B cell (primary cell): ENCODE results near the gene CMTM8. TPM values are rescaled to one million over a fixed set of nuclear protein-coding genes. Genes with fewer than 3 reads are reported as not detected.

ENCODE experiments used
- ATAC-seq: fragments of 200-7000 bp; cut with Tn5 transposase; one replicate; pipeline ENCODE4 v1.10.0; 2021; ENCODE audit warnings: low read depth, mild to moderate bottlenecking, moderate number of reproducible peaks, moderate library complexity
- CTCF ChIA-PET: fragments of 350-600 bp; sonication (Branson Sonifier 250); formaldehyde crosslinking; loops from one replicate; lab custom pipeline; 2021; ENCODE audit warnings: antibody characterized with exemption, inconsistent platforms; lab: Charles Lee
- POLR2A ChIA-PET: fragments of 350-600 bp; sonication (Branson Sonifier 250); formaldehyde crosslinking; loops from one replicate; lab custom pipeline; 2021; ENCODE audit warnings: antibody characterized with exemption; lab: Charles Lee
- DNase-seq: peaks from one replicate; pipeline ENCODE4 v3.0.0; 2013
- H2AFZ ChIP-seq: 2 replicates; pipeline ENCODE4 v1.6.1; 2012; ENCODE audit warnings: mild to moderate bottlenecking, low read depth, low read length; ENCODE audit not compliant: insufficient read depth, poor library complexity, severe bottlenecking
- H3K27ac ChIP-seq, 2 donors: 1 replicate in 1 of 2; 2 replicates in 1 of 2; pipeline ENCODE4 v1.5.1; 2012 to 2013; ENCODE audit warnings: low read length in 2 of 2, mild to moderate bottlenecking in 2 of 2, moderate library complexity in 1 of 2
- H3K27me3 ChIP-seq, 4 experiments: fragments of 200-600 bp in 1 of 4; sonication (generic) in 1 of 4; replicated peaks in 1 of 4; 1 replicate in 2 of 4; 2 replicates in 2 of 4; pipeline versions ENCODE4 v1.6.1 to v1.7.0; 2013 to 2016; ENCODE audit warnings: low read length in 3 of 4, mild to moderate bottlenecking in 2 of 4, mixed read lengths in 1 of 4, moderate library complexity in 1 of 4; ENCODE audit not compliant: insufficient read depth in 4 of 4, control insufficient read depth in 3 of 4; ENCODE audit errors: control extremely low read depth in 1 of 4
- H3K36me3 ChIP-seq, 2 experiments: replicated peaks in 1 of 2; 1 replicate in 1 of 2; 2 replicates in 1 of 2; pipeline versions ENCODE4 v1.6.1 to v1.7.1; 2013; ENCODE audit warnings: low read length in 1 of 2; ENCODE audit not compliant: insufficient read depth in 2 of 2, control insufficient read depth in 1 of 2; ENCODE audit errors: control extremely low read depth in 1 of 2, extremely low read depth in 1 of 2
- H3K4me1 ChIP-seq, 2 donors: fragments of 200-600 bp in 1 of 2; sonication (generic) in 1 of 2; 1 replicate in 1 of 2; 2 replicates in 1 of 2; pipeline versions ENCODE4 v1.5.1 to v1.6.1; 2013 to 2017; ENCODE audit warnings: low read length in 2 of 2; ENCODE audit not compliant: control insufficient read depth in 2 of 2, insufficient read depth in 2 of 2
- H3K4me2 ChIP-seq: replicated peaks from 2 replicates; pipeline ENCODE3; 2012; ENCODE audit warnings: mild to moderate bottlenecking, low read depth, low read length; ENCODE audit not compliant: poor library complexity, severe bottlenecking
- H3K4me3 ChIP-seq, 5 experiments: fragments of 200-600 bp in 1 of 5; sonication (generic) in 1 of 5; 1 replicate in 3 of 5; 2 replicates in 2 of 5; pipeline versions ENCODE4 v1.5.1 to v1.7.0; 2011 to 2016; ENCODE audit warnings: low read length in 4 of 5, mild to moderate bottlenecking in 4 of 5, low read depth in 2 of 5, control low read depth in 1 of 5, moderate library complexity in 1 of 5; ENCODE audit not compliant: insufficient read depth in 1 of 5; ENCODE audit errors: control extremely low read depth in 1 of 5, extremely low read depth in 1 of 5
- H3K79me2 ChIP-seq: fragments of 200-600 bp; sonication (generic); one replicate; pipeline ENCODE4 v1.6.0; 2016; ENCODE audit warnings: low read length; ENCODE audit not compliant: control insufficient read depth, insufficient read depth
- H3K9ac ChIP-seq: fragments of 200-600 bp; sonication (generic); 2 replicates; pipeline ENCODE4 v1.6.1; 2017; ENCODE audit warnings: mild to moderate bottlenecking, low read length, moderate library complexity
- H3K9me3 ChIP-seq, 3 donors: one replicate each; pipeline versions ENCODE4 v1.6.1 to v1.7.1; 2013; ENCODE audit warnings: low read length in 2 of 3; ENCODE audit not compliant: control insufficient read depth in 2 of 3, insufficient read depth in 1 of 3; ENCODE audit errors: control extremely low read depth in 1 of 3
- H4K20me1 ChIP-seq: 2 replicates; pipeline ENCODE4 v1.6.0; 2012; ENCODE audit warnings: mild to moderate bottlenecking, low read length; ENCODE audit not compliant: insufficient read depth, control insufficient read depth, poor library complexity, severe bottlenecking
- H3K27ac Mint-ChIP-seq: one replicate; pipeline ENCODE4 v1.8.0; 2021; ENCODE audit warnings: mixed read lengths
- H3K27me3 Mint-ChIP-seq: one replicate; pipeline ENCODE4 v1.8.0; 2021; ENCODE audit warnings: mixed read lengths
- H3K4me1 Mint-ChIP-seq: one replicate; pipeline ENCODE4 v1.8.0; 2021; ENCODE audit warnings: mixed read lengths
- H3K4me3 Mint-ChIP-seq: one replicate; pipeline ENCODE4 v1.8.0; 2021; ENCODE audit warnings: mixed read lengths
- H3K9me3 Mint-ChIP-seq: one replicate; pipeline ENCODE4 v1.8.0; 2022; ENCODE audit warnings: mixed read lengths; ENCODE audit not compliant: insufficient read depth
- EZH2 ChIP-seq: IDR thresholded peaks from 2 replicates; pipeline ENCODE4 v1.6.1; 2012; ENCODE audit warnings: borderline replicate concordance, low read depth, mild to moderate bottlenecking, moderate library complexity, low read length; ENCODE audit not compliant: insufficient read depth, poor library complexity, severe bottlenecking
- WGBS: methylation state at CpG from one replicate; pipeline ENCODE4 v1.1.5; 2013; ENCODE audit warnings: missing lambda C conversion rate; ENCODE audit not compliant: insufficient coverage; 5-methylcytosine and 5-hydroxymethylcytosine counted together
- intact Hi-C: fragments of 100-400 bp; cut with micrococcal nuclease; formaldehyde crosslinking; loops from one replicate; pipeline ENCODE4 v1.10.0; 2022
- polyA plus RNA-seq: library from polyadenylated mRNA; depleted of rRNA; stranded (reverse); fragments of >200 nt; gene quantifications from 2 replicates; pipeline ENCODE4 v1.2.3, GENCODE V29; 2012
- total RNA-seq, 2 donors: library from RNA; stranded (reverse); fragments of 120-200 nt in 1 of 2; gene quantifications; 1 replicate in 1 of 2; 2 replicates in 1 of 2; pipeline versions ENCODE4 v1.2.3 to v1.2.4, GENCODE V29; 2013 to 2022
- TF ChIP-seq, protein P1 (sequence below): fragments of 200-600 bp; IDR thresholded peaks from one replicate; pipeline ENCODE4 v1.8.0; 2022; ENCODE audit warnings: antibody characterized with exemption, mild to moderate bottlenecking

Gene CMTM8
- total and polyA plus RNA-seq, 2 donors (not counting 1 experiment from before 2014, with no cell fraction given): 0.25 to 0.28 TPM

DNA sequence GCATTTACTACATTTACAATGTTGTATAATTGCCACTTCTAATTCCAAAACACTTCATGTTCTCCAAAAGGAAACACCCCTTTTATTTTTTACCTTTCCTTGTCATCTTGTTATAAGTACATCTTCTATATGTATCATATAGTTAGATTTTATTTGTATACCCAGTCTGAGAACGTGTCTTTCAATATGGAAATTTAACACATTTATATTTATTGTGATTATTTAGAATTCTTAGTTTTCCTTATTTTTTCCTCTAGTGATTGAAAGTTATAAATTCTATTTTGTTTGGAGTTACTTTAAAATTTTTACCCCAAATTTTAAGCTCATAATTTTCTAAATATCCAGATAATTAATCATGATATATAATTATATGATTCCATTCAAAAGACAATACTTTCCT lies 15.8 kb downstream of the CMTM8 start:
- no peak for DNase-seq
- Histone ChIP-seq H3K4me1 (no peaks in the 10 kb centered on the region), H3K36me3 (no peaks in the 10 kb centered on the region), H4K20me1 (no peaks in the 10 kb centered on the region), H3K9me3 (peaks cover 0 to 4% (median 1%) of the 10 kb centered on the region in 3 donors), H3K27ac (no peak overlapping the region), H3K9ac (no peak overlapping the region), H3K4me3 (no peak overlapping the region), H3K4me2 (no peak overlapping the region), H3K27me3 (peaks cover 0 to 6% (median 0%) of the 10 kb centered on the region in 4 experiments), H3K79me2 (no peaks in the 10 kb centered on the region), H2AFZ (no peak overlapping the region)
- Mint-ChIP-seq H3K4me1 (no peaks in the 10 kb centered on the region), H3K4me3 (no peak overlapping the region), H3K27me3 (peaks cover 17% of the 10 kb centered on the region), H3K27ac (no peak overlapping the region), H3K9me3 (no peaks in the 10 kb centered on the region)
- CTCF ChIA-PET: interaction anchor here (1.4 kb wide), 1 partner anchor 14 kb away, joined by 4 read pairs; no protein-coding TSS in a partner anchor
- POLR2A ChIA-PET: no interaction called here
- intact Hi-C loops: no loop called here
- no peak for TF ChIP-seq EZH2
- TF ChIP-seq, protein P1, sequence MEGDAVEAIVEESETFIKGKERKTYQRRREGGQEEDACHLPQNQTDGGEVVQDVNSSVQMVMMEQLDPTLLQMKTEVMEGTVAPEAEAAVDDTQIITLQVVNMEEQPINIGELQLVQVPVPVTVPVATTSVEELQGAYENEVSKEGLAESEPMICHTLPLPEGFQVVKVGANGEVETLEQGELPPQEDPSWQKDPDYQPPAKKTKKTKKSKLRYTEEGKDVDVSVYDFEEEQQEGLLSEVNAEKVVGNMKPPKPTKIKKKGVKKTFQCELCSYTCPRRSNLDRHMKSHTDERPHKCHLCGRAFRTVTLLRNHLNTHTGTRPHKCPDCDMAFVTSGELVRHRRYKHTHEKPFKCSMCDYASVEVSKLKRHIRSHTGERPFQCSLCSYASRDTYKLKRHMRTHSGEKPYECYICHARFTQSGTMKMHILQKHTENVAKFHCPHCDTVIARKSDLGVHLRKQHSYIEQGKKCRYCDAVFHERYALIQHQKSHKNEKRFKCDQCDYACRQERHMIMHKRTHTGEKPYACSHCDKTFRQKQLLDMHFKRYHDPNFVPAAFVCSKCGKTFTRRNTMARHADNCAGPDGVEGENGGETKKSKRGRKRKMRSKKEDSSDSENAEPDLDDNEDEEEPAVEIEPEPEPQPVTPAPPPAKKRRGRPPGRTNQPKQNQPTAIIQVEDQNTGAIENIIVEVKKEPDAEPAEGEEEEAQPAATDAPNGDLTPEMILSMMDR: no peak
- no peak for ATAC-seq
- WGBS: no CpG with 5 or more reads among the region's 1 CpG

DNA sequence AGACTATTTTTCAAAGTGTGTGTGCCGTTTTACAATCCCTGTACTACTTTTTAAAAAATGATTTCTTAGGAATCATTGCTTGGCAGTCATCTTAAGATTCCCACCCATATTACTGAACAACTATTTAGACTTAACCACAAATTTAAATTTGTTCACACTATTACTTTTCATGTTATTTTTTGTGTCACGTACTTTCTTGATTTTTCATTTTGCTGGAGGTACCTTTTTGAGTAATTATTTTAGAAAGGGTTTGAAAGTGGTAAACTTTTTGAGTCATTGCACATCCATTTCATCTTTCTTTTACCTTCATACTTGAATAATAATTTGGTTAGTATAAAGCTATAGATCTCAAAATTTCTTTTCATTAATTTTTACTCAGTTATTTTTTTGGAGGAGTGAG lies 16.9 kb downstream of the CMTM8 start:
- no peaks in the 10 kb centered on the region for H3K4me1 ChIP-seq
- ChIA-PET CTCF (interaction anchor here (0.6 to 1.4 kb wide), 2 partner anchors 17 to 40 kb away, joined by 4 read pairs; partner anchors contain the start of gene CMTM8), POLR2A (no interaction called here)
- WGBS: no CpG with 5 or more reads among the region's 2 CpGs
- H3K36me3 ChIP-seq: no peaks in the 10 kb centered on the region
- H3K79me2 ChIP-seq: no peaks in the 10 kb centered on the region
- Mint-ChIP-seq H3K9me3 (no peaks in the 10 kb centered on the region), H3K27me3 (peaks cover 21% of the 10 kb centered on the region), H3K4me1 (no peaks in the 10 kb centered on the region), H3K4me3 (no peak overlapping the region), H3K27ac (no peak overlapping the region)
- no peak overlapping the region for H3K9ac ChIP-seq
- no peak overlapping the region for H3K4me3 ChIP-seq
- DNase-seq (no peak), ATAC-seq (no peak)
- H3K4me2 ChIP-seq: no peak overlapping the region
- H4K20me1 ChIP-seq: no peaks in the 10 kb centered on the region
- H3K27ac ChIP-seq: no peak overlapping the region
- no peak overlapping the region for H2AFZ ChIP-seq
- H3K9me3 ChIP-seq: peaks cover 0 to 4% (median 1%) of the 10 kb centered on the region in 3 donors
- H3K27me3 ChIP-seq: peaks cover 0 to 6% (median 0%) of the 10 kb centered on the region in 4 experiments
- no peak for TF ChIP-seq EZH2
- TF ChIP-seq, protein P1: no peak
- intact Hi-C loops: no loop called here
